Stomach smooth muscle (tissue), 2 donors: ENCODE results near the gene TRIM10.
"Not testable (repeated sequence)": the region's sequence is repeated elsewhere in the genome, so short reads cannot be mapped to it uniquely, and the experiment has no call there.

ENCODE experiments used
- H3K27ac ChIP-seq: one replicate; pipeline ENCODE4 v1.7.0; 2013; ENCODE audit warnings: mild to moderate bottlenecking, low read length, inconsistent platforms
- H3K27me3 ChIP-seq, 2 donors: one replicate each; pipeline ENCODE4 v1.7.0; 2013; ENCODE audit warnings: low read length in 2 of 2; ENCODE audit not compliant: insufficient read depth in 2 of 2, control insufficient read depth in 1 of 2
- H3K36me3 ChIP-seq, 2 donors: one replicate each; pipeline ENCODE4 v1.7.0; 2013; ENCODE audit warnings: low read length in 2 of 2; ENCODE audit not compliant: control insufficient read depth in 2 of 2, insufficient read depth in 2 of 2
- H3K4me1 ChIP-seq: one replicate; pipeline ENCODE4 v1.7.0; 2013; ENCODE audit warnings: low read length; ENCODE audit not compliant: control insufficient read depth, insufficient read depth
- H3K4me3 ChIP-seq, 2 donors: one replicate each; pipeline ENCODE4 v1.7.0; 2013; ENCODE audit warnings: low read length in 2 of 2
- H3K9ac ChIP-seq, 2 donors: one replicate each; pipeline ENCODE4 v1.7.0; 2013; ENCODE audit warnings: low read length in 2 of 2, mild to moderate bottlenecking in 1 of 2
- H3K9me3 ChIP-seq, 2 donors: one replicate each; pipeline ENCODE4 v1.7.0; 2013; ENCODE audit warnings: low read length in 2 of 2; ENCODE audit not compliant: control insufficient read depth in 2 of 2
- donor health status: healthy.
- donor health status: Pancreatic carcinoma.

Gene TRIM10

GRCh38 chr6:30171677-30172471 is 10.9 kb upstream of the TRIM10 start:
- H3K4me3 ChIP-seq = no peak overlapping the region
- H3K27me3 ChIP-seq = peaks cover 33 to 37% of the 10 kb centered on the region in 2 donors
- no peaks in the 10 kb centered on the region for H3K9me3 ChIP-seq
- no peak overlapping the region for H3K9ac ChIP-seq
- no peak overlapping the region for H3K27ac ChIP-seq
- peaks cover 5% of the 10 kb centered on the region for H3K4me1 ChIP-seq
- H3K36me3 ChIP-seq = no peaks in the 10 kb centered on the region

- Histone ChIP-seq H3K9me3 (no peaks in the 10 kb centered on the region), H3K27ac (no peak overlapping the region), H3K36me3 (no peaks in the 10 kb centered on the region), H3K4me1 (peaks cover 5% of the 10 kb centered on the region), H3K9ac (no peak overlapping the region), H3K27me3 (peaks cover 30 to 32% of the 10 kb centered on the region in 2 donors), H3K4me3 (no peak overlapping the region)
Observed at GRCh38 chr6:30169658-30170614, 8.9 kb upstream of the TRIM10 start.

- no peaks in the 10 kb centered on the region for H3K36me3 ChIP-seq
- no peak overlapping the region for H3K9ac ChIP-seq
- H3K27me3 ChIP-seq = peaks cover 32% of the 10 kb centered on the region in 2 donors
- no peak overlapping the region for H3K27ac ChIP-seq
- H3K9me3 ChIP-seq = no peaks in the 10 kb centered on the region
- H3K4me3 ChIP-seq = no peak overlapping the region
- peaks cover 5% of the 10 kb centered on the region for H3K4me1 ChIP-seq
Observed at GRCh38 chr6:30168741-30169140, 7.7 kb upstream of the TRIM10 start.

GRCh38 chr6:30167101-30167500 is 6.1 kb upstream of the TRIM10 start:
- no peaks in the 10 kb centered on the region for H3K36me3 ChIP-seq
- no peak overlapping the region for H3K9ac ChIP-seq
- peaks cover 24 to 28% of the 10 kb centered on the region in 2 donors for H3K27me3 ChIP-seq
- peaks cover 5% of the 10 kb centered on the region for H3K4me1 ChIP-seq
- no peak overlapping the region for H3K27ac ChIP-seq
- no peaks in the 10 kb centered on the region for H3K9me3 ChIP-seq
- no peak overlapping the region for H3K4me3 ChIP-seq

- not testable (repeated sequence) for H3K4me3 ChIP-seq, H3K36me3 ChIP-seq, H3K27ac ChIP-seq, H3K9ac ChIP-seq, H3K9me3 ChIP-seq, H3K4me1 ChIP-seq
- peaks cover 6 to 16% of the 10 kb centered on the region in 2 donors for H3K27me3 ChIP-seq
Observed at GRCh38 chr6:30165238-30165637, 4.2 kb upstream of the TRIM10 start.

- no peak overlapping the region for H3K27ac ChIP-seq
- no peak overlapping the region for H3K4me3 ChIP-seq
- H3K9ac ChIP-seq = no peak overlapping the region
- no peaks in the 10 kb centered on the region for H3K4me1 ChIP-seq
- peaks cover 2 to 19% of the 10 kb centered on the region in 2 donors for H3K27me3 ChIP-seq
- H3K36me3 ChIP-seq = no peaks in the 10 kb centered on the region
- no peaks in the 10 kb centered on the region for H3K9me3 ChIP-seq
Observed at GRCh38 chr6:30164714-30165113, 3.7 kb upstream of the TRIM10 start.

GRCh38 chr6:30163918-30164654 is 3.1 kb upstream of the TRIM10 start:
- no peak overlapping the region for H3K9ac ChIP-seq
- H3K27ac ChIP-seq = no peak overlapping the region

GRCh38 chr6:30163090-30163917 is 2.3 kb upstream of the TRIM10 start, which contains the start of gene TRIM15:
Gene TRIM15 (plus strand): TSS chr6:30163546. CDS start chr6:30163685, 139 bp downstream.
- peaks cover 0 to 17% of the 10 kb centered on the region in 2 donors for H3K27me3 ChIP-seq
- no peaks in the 10 kb centered on the region for H3K4me1 ChIP-seq
- no peak within 1 kb of the TSS for H3K4me3 ChIP-seq
- H3K36me3 ChIP-seq = no peaks in the 10 kb centered on the region
- H3K9me3 ChIP-seq = no peaks in the 10 kb centered on the region
- no peak within 1 kb of the TSS for H3K9ac ChIP-seq
- no peak within 1 kb of the TSS for H3K27ac ChIP-seq

More at GRCh38 chr6:30163918-30164654, 3.1 kb upstream of the TRIM10 start:
- H3K4me3 ChIP-seq = no peak overlapping the region
- H3K36me3 ChIP-seq = no peaks in the 10 kb centered on the region
- no peaks in the 10 kb centered on the region for H3K4me1 ChIP-seq
- peaks cover 0 to 19% of the 10 kb centered on the region in 2 donors for H3K27me3 ChIP-seq
- no peaks in the 10 kb centered on the region for H3K9me3 ChIP-seq

- Histone ChIP-seq H3K27me3 (peaks cover 0 to 14% of the 10 kb centered on the region in 2 donors), H3K9ac (no peak overlapping the region), H3K4me1 (no peaks in the 10 kb centered on the region), H3K27ac (no peak overlapping the region), H3K4me3 (no peak overlapping the region), H3K9me3 (no peaks in the 10 kb centered on the region), H3K36me3 (no peaks in the 10 kb centered on the region)
Observed at GRCh38 chr6:30162265-30163089, 1.5 kb upstream of the TRIM10 start.
